Activated CD8-positive, alpha-beta memory T cell treated with anti-CD3 and anti-CD28 coated beads for 36 hours (primary cell): ENCODE data around the gene POU4F3. TPM values are rescaled to one million over a fixed set of nuclear protein-coding genes. Genes with fewer than 3 reads are reported as not detected.

Experiments
- CTCF ChIA-PET: fragments of 350-600 bp; sonication (Branson Sonifier 250); formaldehyde crosslinking; loops from one replicate; lab custom pipeline; 2021; ENCODE audit warnings: antibody characterized with exemption; lab: Charles Lee
- POLR2A ChIA-PET: fragments of 350-600 bp; sonication (Branson Sonifier 250); formaldehyde crosslinking; loops from one replicate; lab custom pipeline; 2021; ENCODE audit warnings: antibody characterized with exemption; lab: Charles Lee
- total RNA-seq, 2 experiments: library from RNA; stranded (reverse); gene quantifications; one replicate each; pipeline ENCODE4 v1.2.3, GENCODE V29; 2021

Gene POU4F3
- total RNA-seq, 2 experiments from 2014 or later: 0.08 TPM; not detected in 1

GRCh38 chr5:146337264-146337904, 1.3 kb upstream of the POU4F3 start:
- CTCF ChIA-PET: no interaction called here

GRCh38 chr5:146337928-146338327, 711 bp upstream of the POU4F3 start:
- CTCF ChIA-PET: no interaction called here
- POLR2A ChIA-PET: no interaction called here

More at GRCh38 chr5:146337264-146337904, 1.3 kb upstream of the POU4F3 start:
- POLR2A ChIA-PET: no interaction called here

GRCh38 chr5:146339715-146340259, 1.1 kb downstream of the POU4F3 start:
- ChIA-PET POLR2A (no interaction called here), CTCF (no interaction called here)

GRCh38 chr5:146340260-146341081, 1.8 kb downstream of the POU4F3 start:
- ChIA-PET CTCF (no interaction called here), POLR2A (no interaction called here)

GRCh38 chr5:146341854-146342253, 3.2 kb downstream of the POU4F3 start:
- ChIA-PET POLR2A (no interaction called here), CTCF (no interaction called here)

GRCh38 chr5:146342519-146342881, 3.9 kb downstream of the POU4F3 start:
- POLR2A ChIA-PET: no interaction called here
- CTCF ChIA-PET: no interaction called here

- ChIA-PET CTCF (no interaction called here), POLR2A (no interaction called here)
Observed at GRCh38 chr5:146342882-146343865, 4.5 kb downstream of the POU4F3 start.

- ChIA-PET POLR2A (no interaction called here), CTCF (no interaction called here)
Observed at GRCh38 chr5:146344155-146345118, 5.8 kb downstream of the POU4F3 start.

- CTCF ChIA-PET: no interaction called here
- POLR2A ChIA-PET: no interaction called here
Observed at GRCh38 chr5:146345240-146345577, 6.6 kb downstream of the POU4F3 start.

- POLR2A ChIA-PET: no interaction called here
Observed at GRCh38 chr5:146345578-146346366, 7.1 kb downstream of the POU4F3 start.

GRCh38 chr5:146357126-146357525, 18.5 kb downstream of the POU4F3 start:
- POLR2A ChIA-PET: no interaction called here
- CTCF ChIA-PET: no interaction called here

More at GRCh38 chr5:146345578-146346366, 7.1 kb downstream of the POU4F3 start:
- CTCF ChIA-PET: no interaction called here

- CTCF ChIA-PET: no interaction called here
- POLR2A ChIA-PET: no interaction called here
Observed at GRCh38 chr5:146359836-146360235, 21.2 kb downstream of the POU4F3 start.

- POLR2A ChIA-PET: no interaction called here
Observed at GRCh38 chr5:146363161-146363874, 24.7 kb downstream of the POU4F3 start.

GRCh38 chr5:146365618-146366017, 27.0 kb downstream of the POU4F3 start:
- ChIA-PET POLR2A (no interaction called here), CTCF (no interaction called here)

More at GRCh38 chr5:146363161-146363874, 24.7 kb downstream of the POU4F3 start:
- CTCF ChIA-PET: no interaction called here

GRCh38 chr5:146366904-146367303, 28.3 kb downstream of the POU4F3 start:
- POLR2A ChIA-PET: no interaction called here

GRCh38 chr5:146368137-146368536, 29.5 kb downstream of the POU4F3 start:
- CTCF ChIA-PET: no interaction called here
- POLR2A ChIA-PET: no interaction called here

More at GRCh38 chr5:146366904-146367303, 28.3 kb downstream of the POU4F3 start:
- CTCF ChIA-PET: no interaction called here

GRCh38 chr5:146369691-146370090, 31.1 kb downstream of the POU4F3 start:
- CTCF ChIA-PET: no interaction called here
- POLR2A ChIA-PET: no interaction called here
